ENCODE results near the gene TUBG1.

The TUBG1 gene

GRCh38 chr17:42609182-42609813 lies at the start of gene TUBG1, which contains the start of gene RETREG3:
TUBG1 (plus strand) TSS chr17:42609683; CDS start chr17:42609738, 55 bp downstream.
RETREG3 (minus strand) TSS chr17:42609374; CDS start chr17:42609324, 50 bp downstream.
- DNase-seq (ENCODE audit: low read depth), result peak; percentile 99

- DNase-seq (ENCODE audit: low read depth), result no peak
Measured at GRCh38 chr17:42560246-42560645, 49.2 kb upstream of the TUBG1 start.

DNA sequence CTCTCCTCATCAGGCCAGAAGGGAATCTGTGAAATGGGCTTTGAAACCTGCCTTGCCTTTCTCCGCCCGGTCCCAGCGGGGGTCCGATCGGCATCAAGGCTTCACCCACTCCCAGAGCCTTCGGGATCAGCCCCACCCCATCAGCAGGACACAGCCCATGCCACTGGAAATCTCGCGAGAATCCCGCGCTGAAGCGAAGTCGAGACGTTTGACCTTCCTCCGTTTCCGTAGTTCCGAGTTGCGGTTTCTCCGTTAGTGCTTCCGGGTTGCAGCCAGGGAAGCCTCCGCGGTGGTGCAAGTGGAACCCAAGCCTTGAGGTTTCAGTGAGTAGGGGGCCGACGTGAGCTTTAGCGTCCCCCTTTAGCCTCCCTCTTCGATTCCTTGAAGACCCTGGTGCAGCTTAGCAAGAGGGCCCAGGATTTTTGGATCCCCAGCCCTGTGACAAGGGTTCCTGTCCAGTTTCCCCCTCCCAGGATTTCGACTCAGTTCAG lies 47.5 kb upstream of the TUBG1 start, which contains the start of gene COASY:
Gene COASY (plus strand): TSS at position 252 of the 491 bp plus-strand sequence. CDS start 475 bp downstream, outside the sequence.
- DNase-seq (ENCODE audit: low read depth), result peak; percentile 95

DNA sequence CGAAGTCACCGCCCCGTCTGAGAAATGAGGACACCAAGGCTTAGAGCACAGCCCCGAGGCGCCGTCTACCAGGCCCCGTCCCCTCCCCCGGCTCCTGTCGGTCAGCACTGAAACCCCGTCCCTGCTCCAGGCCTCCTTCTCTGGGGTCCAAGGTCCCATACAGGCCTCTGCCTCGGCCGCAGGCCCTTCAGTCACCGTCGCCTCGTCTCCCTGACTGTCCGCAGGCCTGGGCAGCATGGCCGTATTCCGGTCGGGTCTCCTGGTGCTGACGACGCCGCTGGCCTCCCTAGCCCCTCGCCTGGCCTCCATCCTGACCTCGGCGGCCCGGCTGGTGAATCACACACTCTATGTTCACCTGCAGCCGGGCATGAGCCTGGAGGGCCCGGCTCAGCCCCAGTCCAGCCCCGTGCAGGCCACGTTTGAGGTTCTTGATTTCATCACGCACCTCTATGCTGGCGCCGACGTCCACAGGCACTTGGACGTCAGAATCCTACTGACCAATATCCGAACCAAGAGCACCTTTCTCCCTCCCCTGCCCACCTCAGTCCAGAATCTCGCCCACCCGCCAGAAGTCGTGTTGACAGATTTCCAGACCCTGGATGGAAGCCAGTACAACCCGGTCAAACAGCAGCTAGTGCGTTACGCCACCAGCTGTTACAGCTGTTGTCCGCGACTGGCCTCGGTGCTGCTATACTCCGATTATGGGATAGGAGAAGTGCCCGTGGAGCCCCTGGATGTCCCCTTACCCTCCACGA lies 46.9 kb upstream of the TUBG1 start:
- no peak for DNase-seq (ENCODE audit: low read depth)

- DNase-seq (ENCODE audit: low read depth), result no peak
Measured at GRCh38 chr17:42563143-42563509, 46.4 kb upstream of the TUBG1 start.

GRCh38 chr17:42563543-42563942 lies 45.9 kb upstream of the TUBG1 start:
- no peak for DNase-seq (ENCODE audit: low read depth)

- no peak for DNase-seq (ENCODE audit: low read depth)
Measured at GRCh38 chr17:42563950-42564349, 45.5 kb upstream of the TUBG1 start.

DNA sequence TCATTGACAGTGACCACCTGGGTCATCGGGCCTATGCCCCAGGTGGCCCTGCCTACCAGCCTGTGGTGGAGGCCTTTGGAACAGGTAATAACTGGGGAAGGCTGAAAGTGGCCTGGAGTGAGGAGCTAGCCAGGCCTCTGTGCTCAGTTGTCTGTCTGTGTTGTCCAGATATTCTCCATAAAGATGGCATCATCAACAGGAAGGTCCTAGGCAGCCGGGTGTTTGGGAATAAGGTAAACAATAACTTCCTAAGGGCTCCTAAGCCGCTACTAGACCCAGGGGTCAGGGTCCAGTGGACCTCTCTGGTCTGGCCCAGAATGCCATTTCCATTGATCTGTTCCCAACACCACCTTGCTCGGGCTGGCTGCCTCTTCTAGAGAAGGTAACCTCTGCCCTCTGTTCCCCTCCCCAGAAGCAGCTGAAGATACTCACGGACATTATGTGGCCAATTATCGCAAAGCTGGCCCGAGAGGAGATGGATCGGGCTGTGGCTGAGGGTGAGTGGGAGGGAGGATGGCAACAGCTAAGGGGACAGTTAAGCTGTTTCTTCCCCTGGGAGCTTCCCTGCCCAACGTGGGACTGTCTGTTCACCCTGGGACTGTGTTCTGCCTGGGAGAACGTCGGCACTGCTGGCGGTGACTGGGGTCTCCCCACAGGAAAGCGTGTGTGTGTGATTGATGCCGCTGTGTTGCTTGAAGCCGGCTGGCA lies 44.5 kb upstream of the TUBG1 start:
- no peak for DNase-seq (ENCODE audit: low read depth)

- no peak for DNase-seq (ENCODE audit: low read depth)
Measured at GRCh38 chr17:42565523-42566214, 43.8 kb upstream of the TUBG1 start.

DNA sequence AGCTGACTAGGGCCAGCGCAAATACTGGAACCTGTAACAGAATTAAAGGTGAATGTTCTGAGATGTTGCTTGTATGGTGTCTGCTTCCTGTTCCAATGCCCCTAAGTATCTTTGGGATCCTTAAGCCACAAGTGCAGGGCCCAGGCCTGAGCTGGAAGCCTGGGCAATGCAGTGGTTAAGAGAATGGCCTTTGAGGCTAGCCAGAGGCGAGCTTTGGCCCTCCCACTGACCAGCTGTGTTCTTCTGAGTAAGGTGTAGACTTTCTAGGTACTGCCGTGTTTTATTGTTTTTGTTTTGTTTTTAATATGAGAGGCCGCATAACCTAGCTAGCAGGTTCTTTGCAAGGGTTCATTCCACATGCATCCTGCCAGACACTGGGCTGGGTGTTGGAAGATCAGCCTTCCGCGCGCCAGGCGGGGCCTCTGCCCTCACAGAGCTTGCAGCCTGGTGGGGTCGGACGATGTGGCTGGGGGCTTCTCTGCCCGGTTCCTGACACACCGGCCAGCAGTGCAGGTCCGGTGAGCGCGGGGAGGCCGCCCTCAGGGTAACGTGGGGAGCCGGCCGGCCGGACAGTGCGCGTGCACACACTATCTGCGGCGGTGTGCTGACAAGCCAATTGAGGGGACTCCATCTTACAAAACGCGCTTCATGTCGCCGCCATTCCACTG lies 43.1 kb upstream of the TUBG1 start:
- no peak for DNase-seq (ENCODE audit: low read depth)

DNA sequence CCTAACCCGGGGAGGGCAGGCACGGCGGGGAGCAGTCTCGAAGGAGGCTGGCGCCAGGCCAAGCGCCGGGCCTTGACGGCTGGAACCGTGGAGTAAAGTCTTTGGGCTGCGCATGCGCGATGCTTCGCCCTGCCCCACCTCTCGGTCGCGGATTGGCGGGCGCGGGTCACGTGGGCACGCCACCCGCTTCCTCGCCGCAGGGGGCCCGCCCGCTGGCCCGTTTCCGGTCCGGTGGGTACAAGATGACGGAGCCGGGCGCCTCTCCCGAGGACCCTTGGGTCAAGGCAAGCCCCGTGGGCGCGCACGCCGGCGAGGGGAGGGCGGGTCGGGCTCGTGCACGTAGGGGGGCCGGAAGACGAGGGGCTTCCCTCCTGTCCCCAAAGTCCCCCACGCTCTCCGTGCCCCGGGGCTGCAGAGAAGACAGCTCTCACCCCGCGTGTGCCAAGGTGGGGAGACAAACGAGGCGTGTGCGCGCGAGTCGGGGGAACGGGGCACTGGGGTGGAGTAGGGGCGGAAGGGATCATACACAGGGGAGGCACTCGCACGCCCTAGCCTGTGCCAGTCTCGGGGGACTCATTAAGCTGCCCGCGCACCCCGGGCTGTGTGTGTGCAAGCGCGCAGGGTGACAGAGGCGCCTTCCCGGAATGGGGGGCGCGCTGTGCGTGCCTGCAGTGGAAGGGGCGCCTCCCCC lies 42.5 kb upstream of the TUBG1 start, which contains the start of gene MLX:
Gene MLX (plus strand): TSS at position 218 of the 691 bp plus-strand sequence. CDS start 25 bp downstream, at position 243.
- peak; percentile 78 for DNase-seq (ENCODE audit: low read depth)

DNA sequence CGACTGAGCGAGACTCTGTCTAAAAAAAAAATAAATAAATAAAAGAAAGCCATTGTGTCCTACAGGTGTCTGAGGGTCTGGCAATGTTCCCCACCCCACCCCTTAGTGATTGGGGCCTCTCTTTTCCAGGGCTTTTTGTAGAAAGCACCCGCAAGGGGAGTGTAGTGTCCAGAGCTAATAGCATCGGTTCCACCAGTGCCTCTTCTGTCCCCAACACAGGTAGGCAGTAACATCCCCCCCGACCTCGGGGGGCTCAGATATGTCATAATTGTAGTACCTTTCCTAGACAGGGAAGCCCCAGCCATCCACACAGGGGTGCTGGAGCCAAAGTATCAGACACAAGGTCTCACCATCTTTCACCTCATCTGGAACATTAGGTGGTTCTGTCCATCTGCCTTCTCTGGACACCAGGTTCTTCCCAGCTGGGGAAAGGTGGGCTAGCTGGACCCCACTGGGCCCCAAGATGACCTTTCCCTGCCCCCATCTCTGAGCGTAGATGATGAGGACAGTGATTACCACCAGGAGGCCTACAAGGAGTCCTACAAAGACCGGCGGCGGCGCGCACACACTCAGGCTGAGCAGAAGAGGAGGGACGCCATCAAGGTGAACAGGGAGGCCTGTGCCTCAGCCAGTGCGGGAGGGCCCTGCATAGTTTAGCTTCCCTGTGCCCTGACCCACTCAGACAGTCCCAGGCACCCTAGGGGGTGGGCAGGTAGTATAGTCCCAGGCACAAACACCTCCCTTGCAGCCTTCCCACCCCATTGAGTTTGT lies 41.0 kb upstream of the TUBG1 start:
- no peak for DNase-seq (ENCODE audit: low read depth)

DNA sequence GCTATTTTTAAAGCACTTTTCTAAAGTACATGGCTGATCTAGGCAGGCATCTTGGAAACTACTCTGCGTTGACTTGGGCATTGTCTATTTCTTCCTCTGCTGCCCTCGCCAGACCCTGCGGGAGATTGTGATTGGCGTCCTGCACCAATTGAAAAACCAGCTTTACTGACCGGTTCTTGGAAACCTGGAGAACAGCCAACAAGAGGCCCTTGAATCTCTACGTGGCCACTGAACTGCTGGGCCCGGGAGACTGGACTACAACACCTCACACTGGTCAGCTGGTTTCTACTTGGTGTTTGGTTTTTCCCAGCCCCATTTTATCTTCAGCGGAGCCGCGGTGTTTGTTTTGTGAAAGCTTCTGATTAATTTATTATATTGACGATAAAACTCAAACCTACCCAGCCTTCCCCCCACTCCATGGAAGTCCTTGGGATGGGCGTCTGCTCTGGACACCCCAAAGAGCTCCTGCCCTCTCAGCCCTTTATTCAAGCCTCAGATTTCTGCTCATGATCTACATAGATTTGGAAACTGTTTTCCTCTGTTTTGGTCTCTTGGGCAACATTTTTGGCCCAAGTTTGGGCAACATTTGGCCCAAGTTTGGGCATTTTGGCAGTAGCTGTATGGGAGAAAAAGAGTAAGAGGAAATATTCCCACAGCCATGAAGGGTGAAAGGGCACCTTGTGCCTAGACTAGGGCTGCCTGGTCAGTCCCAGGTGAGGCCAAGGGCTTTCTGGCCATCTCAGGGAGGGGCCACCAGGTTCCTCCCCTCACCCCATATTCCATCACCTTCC lies 37.9 kb upstream of the TUBG1 start:
- no peak for DNase-seq (ENCODE audit: low read depth)

DNA sequence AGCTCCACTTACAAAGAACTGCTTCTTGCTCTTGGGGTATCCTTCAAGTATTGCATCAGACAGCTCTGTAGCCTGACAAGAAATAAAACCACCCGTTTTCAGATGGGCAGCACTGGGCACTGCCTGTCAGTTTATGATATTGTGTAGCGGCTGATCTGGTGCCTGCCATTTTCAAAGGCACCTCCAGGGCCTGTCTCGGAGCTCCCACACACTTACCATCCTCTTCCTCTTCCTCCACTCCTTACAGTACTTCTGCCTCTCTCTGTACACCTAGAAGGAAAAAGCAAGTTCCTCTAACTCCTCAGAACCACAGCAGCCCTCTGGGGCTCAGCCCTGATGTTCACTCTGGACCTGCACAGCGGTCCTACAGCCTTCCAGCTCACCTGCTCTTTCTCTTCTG lies 36.4 kb upstream of the TUBG1 start:
- DNase-seq (ENCODE audit: low read depth), result no peak

- no peak for DNase-seq (ENCODE audit: low read depth)
Measured at GRCh38 chr17:42574463-42574862, 35.0 kb upstream of the TUBG1 start.

DNA sequence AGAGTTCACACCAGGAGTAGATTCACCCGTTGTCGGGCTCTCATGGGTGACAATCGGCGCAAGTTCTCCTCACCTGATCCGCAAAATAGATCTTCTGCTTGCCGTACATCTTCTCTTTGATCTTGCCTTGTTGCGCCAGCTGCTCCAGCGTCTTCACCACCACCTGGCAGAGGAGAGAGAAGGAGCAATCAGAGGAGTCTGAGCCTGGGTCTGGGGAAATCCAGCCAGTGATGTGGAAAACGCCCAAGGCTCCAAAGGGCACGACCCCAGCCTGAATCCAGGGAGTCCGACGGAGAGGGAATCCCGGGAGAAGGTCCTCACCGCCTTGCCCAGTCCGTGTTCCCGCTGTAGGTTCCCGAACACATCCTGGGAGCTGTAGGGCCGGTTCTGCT lies 32.3 kb upstream of the TUBG1 start:
- DNase-seq (ENCODE audit: low read depth), result no peak

GRCh38 chr17:42577532-42578281 lies 31.8 kb upstream of the TUBG1 start, which contains the start of gene PSMC3IP:
PSMC3IP (minus strand) TSS chr17:42577729; CDS start chr17:42577686, 43 bp downstream.
- peak; percentile 90 for DNase-seq (ENCODE audit: low read depth)

DNA sequence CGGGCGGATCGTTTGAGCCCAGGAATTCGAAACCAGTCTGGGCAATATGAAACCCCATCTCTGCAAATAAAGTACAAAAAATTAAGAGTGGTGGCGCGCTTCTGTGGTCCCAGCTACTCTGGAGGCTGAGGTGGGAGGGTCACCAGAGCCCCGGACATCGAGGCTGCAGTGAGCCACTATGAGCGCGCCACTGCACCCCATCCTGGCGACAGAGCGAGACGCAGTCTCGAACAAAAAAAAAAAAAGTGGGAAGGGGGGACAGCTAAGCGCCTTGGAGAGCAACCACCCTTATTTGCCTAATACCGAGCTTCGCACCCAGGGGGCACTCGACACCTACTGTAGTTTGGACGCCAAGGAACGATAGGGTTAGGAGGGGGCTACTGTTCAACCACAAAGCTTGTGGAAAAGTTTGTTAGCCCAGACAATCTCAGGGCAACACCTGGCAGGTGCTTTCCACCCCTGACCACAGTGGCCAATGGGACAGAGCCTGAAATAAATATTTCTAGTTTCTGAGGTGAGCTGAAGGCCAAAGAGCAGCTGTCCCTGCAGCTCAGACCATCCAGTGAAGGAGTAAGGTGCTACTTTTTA lies 31.1 kb upstream of the TUBG1 start:
- DNase-seq (ENCODE audit: low read depth), result no peak

Measured in GM04504 (cell line).